Measurements from ENCODE around the gene HEATR9. TPM values are rescaled to one million over a fixed set of nuclear protein-coding genes. Genes with fewer than 3 reads are reported as not detected.

HEATR9 gene
- total and polyA plus RNA-seq, 5 experiments from 2014 or later, result 0.07 to 1.2 (median 1.2) TPM; not detected in 2

DNA sequence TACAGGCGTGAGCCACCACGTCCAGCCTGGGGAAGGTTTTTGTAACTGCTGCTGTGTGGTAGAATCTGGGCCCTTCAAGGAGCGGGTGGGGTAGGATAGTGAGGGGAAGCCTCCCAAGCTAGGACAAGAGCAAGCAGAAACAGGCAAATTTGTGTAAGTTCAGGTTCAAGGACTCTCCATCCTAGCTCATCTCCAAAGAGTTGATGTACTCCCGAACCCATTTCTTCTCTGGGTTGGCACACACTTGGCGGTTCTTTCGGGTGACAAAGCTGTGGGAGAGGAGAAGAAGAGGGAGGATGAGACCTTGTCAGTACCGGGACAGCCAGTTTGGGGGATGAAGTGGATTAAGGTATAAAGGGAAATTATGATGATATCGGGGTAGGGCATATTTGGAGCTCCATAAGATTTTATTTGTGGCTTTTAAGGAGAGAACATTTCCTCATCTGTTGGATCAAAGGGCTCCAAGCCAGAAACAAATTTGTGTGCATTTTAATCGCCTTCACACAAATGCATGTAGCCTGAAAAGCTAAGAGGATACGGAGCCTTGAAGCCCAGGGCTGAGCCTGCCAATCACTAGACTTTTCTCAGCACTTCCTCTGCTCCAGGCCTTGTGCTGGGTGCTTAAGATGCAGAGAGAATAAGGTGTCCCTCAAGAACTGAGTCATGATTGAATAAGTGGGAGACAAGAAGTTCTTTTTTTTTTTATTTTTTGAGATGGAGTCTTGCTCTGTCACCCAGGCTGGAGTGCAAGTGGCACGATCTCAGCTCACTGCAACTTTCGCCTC lies 3.7 kb upstream of the HEATR9 start:
- no peaks in the 10 kb centered on the region for H3K9me3 Mint-ChIP-seq
- DNase-seq (no peak), ATAC-seq (no peak)
- H3K27ac Mint-ChIP-seq, result peak overlapping the region in 8 of 10 donors; percentile 16 to 69 (median 56)
- H3K4me1 Mint-ChIP-seq, result peaks cover 15 to 53% (median 45%) of the 10 kb centered on the region in 4 donors
- H3K4me3 Mint-ChIP-seq, result peak overlapping the region in 1 of 10 donors; percentile 16
- POLR2A ChIA-PET, result interaction anchor here (0.7 to 1.6 kb wide), 4 partner anchors 17 to 47 kb away, joined by 3 to 4 read pairs (median 3); no protein-coding TSS in a partner anchor
- H3K36me3 Mint-ChIP-seq, result no peaks in the 10 kb centered on the region
- no peaks in the 10 kb centered on the region for H3K27me3 Mint-ChIP-seq

DNA sequence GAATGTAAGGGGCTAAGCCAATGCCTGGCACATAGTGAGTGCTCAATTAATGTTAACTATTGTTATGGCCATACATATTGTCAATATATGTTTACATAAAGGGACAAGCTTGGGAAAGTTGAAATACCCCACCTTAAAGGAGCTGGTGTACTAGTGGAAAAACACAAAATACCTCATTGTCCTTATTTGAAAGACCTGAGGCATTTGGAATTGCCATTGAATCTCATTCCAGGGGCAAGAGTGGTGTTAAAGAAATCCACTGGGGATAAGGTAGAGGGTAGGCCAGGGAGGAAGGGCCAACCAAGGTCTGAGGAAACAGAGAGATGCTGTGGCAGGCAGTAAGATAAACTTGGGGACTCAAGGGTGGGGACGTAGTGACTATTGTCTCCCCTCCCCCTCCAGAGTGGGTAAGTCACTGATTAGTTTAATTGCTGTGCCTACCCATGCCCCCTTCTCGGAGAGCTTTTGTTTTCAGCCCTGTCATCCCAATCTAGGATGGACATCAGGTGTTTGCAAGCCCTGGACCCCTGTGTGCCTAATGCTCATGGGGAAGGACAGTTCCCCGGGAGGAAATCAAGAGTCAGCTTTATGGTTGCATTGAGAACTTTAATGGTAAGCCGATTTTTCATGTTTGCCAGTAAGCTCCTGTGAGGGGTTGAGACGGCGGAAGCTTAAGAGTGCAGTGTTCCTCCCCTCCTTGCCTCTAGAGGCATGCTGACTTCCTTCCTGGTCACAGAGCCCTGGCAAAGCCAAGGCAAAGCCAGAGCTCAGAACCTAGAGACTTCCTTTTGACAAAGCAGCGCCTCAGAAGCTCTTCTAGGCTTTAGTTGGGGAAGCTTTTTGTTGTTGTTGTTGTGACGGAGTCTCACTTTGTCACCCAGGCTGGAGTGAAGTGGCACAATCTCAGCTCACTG lies 2.5 kb upstream of the HEATR9 start:
- peak overlapping the region in 4 of 10 donors; percentile 18 to 54 (median 34) for H3K4me3 Mint-ChIP-seq
- H3K4me1 Mint-ChIP-seq, result peaks cover 8 to 47% (median 39%) of the 10 kb centered on the region in 4 donors
- POLR2A ChIA-PET, result interaction anchor here (0.7 to 1.6 kb wide), 8 partner anchors 14 to 1075 kb away, joined by 3 to 4 read pairs (median 3); partner anchors contain the start of gene TAF15
- H3K27ac Mint-ChIP-seq, result peak overlapping the region in 9 of 10 donors; percentile 19 to 85 (median 65)
- H3K27me3 Mint-ChIP-seq, result no peaks in the 10 kb centered on the region
- H3K9me3 Mint-ChIP-seq, result no peaks in the 10 kb centered on the region
- no peaks in the 10 kb centered on the region for H3K36me3 Mint-ChIP-seq
- DNase-seq (peak in 8 of 10 donors; percentile 10 to 74 (median 46)), ATAC-seq (peak; percentile 98 to 99)

DNA sequence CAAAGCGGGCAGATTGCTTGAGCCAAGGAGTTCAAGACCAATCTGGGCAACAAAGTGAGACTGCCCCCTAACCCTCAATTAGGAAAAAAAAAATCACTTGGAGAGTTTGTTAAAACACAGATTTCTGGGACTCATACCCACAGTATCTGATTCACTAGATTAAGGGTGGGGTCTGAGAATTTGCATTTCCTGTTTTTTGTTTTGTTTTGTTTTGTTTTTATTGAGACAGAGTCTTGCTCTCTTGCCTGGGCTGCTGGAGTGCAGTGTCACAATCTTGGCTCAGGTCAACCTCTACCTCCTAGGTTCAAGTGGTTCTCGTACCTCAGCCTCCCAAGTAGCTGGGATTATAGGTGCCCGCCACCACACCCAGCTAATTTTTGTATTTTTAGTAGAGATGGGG lies 1.1 kb downstream of the HEATR9 start:
- Mint-ChIP-seq H3K4me3 (no peak overlapping the region), H3K36me3 (peaks cover 0 to 2% (median 0%) of the 10 kb centered on the region in 3 donors), H3K27me3 (no peaks in the 10 kb centered on the region), H3K27ac (no peak overlapping the region), H3K9me3 (no peaks in the 10 kb centered on the region), H3K4me1 (peaks cover 7 to 34% (median 31%) of the 10 kb centered on the region in 4 donors)
- DNase-seq, result no peak
- ATAC-seq, result no peak
- POLR2A ChIA-PET, result no interaction called here

DNA sequence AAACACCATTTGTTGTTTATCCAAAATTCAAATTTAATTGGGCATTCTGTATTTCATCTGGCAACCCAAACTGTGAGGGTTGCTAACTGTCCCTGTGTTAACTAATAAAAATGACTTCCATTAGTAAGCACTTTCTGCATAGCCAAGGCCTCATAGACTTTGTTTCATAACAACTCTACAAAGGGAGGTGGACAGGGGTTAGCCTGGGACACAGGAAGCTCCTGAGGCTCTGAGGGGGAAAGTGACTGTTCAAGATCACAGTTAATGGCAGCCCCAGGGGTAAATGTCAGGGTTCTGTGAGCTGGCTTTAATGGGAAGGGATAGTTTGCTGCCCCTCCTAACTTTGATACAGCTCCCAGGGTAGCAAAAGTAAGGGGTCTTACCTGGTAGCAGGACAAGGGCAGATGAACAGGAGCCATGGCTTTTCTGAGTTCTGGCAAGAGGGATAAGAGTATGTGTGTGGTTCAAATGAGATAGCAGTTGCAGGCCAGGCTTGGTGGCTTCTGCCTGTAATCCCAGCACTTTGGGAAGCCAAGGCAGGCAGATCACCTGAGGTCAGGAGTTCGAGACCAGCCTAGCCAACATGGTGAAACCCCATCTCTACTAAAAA lies 2.2 kb downstream of the HEATR9 start:
- DNase-seq, result no peak
- H3K36me3 Mint-ChIP-seq, result peaks cover 0 to 2% (median 0%) of the 10 kb centered on the region in 3 donors
- ATAC-seq, result no peak
- H3K9me3 Mint-ChIP-seq, result no peaks in the 10 kb centered on the region
- no peak overlapping the region for H3K4me3 Mint-ChIP-seq
- no peaks in the 10 kb centered on the region for H3K27me3 Mint-ChIP-seq
- H3K27ac Mint-ChIP-seq, result peak overlapping the region in 1 of 10 donors; percentile 33
- POLR2A ChIA-PET, result interaction anchor here (0.7 to 1.2 kb wide), 2 partner anchors 10 to 749 kb away, joined by 3 to 5 read pairs; no protein-coding TSS in a partner anchor
- H3K4me1 Mint-ChIP-seq, result peaks cover 7 to 27% (median 24%) of the 10 kb centered on the region in 4 donors

DNA sequence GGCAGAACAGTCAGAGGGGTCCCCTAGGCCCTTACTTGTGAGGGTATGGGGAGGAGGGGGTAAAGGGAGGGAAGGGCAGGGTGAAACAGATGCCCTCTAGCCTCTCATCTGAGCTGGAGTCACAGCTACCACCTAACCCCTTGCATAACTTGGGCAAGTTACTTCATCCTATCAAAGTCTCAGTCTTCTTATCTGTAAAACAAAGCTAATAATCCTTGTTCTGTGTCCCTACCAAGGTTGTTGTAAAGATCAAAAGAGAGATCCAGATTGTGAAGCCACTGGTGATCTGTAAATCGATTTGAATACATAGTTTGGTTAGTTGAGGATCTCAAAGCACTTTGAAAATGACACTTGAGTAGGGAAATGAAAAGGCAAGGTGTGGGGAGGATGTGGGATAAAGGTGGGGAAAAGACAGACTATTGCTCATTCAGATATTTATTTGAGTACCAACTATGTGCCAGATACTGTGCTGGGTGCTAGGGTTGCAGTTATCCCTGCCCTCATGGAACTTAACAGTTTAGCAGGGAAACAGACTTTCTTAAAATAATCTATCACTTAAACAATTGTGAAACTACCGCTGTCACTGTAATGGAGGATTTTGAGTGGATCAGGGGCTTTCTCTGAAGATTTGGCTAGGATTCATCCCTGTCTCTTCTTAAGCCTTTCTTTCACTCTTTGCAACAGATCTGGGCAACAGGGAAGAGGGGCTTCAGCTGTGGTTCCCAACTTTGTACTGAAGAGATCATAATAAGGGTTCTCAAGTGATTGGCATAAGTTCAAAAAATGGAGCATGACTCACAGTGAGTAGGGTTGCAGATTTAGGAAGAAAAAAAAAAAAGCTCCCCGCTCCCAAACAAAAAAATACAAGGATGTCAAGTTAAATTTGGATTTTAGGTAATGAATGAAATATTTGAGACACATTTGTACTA lies 3.0 kb downstream of the HEATR9 start:
- peaks cover 0 to 1% (median 0%) of the 10 kb centered on the region in 9 donors for H3K9me3 Mint-ChIP-seq
- H3K4me1 Mint-ChIP-seq, result peaks cover 4 to 19% (median 17%) of the 10 kb centered on the region in 4 donors
- ATAC-seq, result no peak
- POLR2A ChIA-PET, result interaction anchor here (1.2 kb wide), 1 partner anchor 10 kb away, joined by 3 read pairs; no protein-coding TSS in a partner anchor
- DNase-seq, result no peak
- H3K27ac Mint-ChIP-seq, result peak overlapping the region in 3 of 10 donors; percentile 1 to 50 (median 33)
- H3K36me3 Mint-ChIP-seq, result peaks cover 0 to 2% (median 0%) of the 10 kb centered on the region in 3 donors
- H3K27me3 Mint-ChIP-seq, result no peaks in the 10 kb centered on the region
- H3K4me3 Mint-ChIP-seq, result no peak overlapping the region

DNA sequence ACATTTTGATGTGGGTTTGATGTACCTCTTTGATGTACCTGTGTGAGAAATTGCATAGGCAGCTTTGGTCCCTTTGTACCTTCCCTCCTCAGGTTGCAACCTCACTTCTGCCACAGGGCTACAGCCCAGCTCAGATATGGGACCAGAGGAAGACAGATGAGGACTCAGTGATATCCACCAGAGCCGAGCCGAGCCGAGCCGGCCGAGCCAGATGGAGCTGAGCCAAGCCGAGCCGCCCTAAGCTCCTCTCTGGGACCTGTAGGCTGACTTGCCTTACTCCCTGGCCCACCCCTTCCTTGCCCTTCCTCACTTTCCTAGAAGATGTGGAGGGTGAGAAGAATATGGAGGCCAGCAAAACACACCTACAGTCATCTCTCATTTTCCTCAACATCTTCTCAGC lies 3.8 kb downstream of the HEATR9 start:
- Mint-ChIP-seq H3K4me3 (no peak overlapping the region), H3K27me3 (no peaks in the 10 kb centered on the region), H3K27ac (no peak overlapping the region), H3K4me1 (peaks cover 2 to 19% (median 16%) of the 10 kb centered on the region in 4 donors), H3K9me3 (peaks cover 0 to 1% (median 0%) of the 10 kb centered on the region in 9 donors), H3K36me3 (peaks cover 0 to 2% (median under 1%) of the 10 kb centered on the region in 3 donors)
- POLR2A ChIA-PET, result no interaction called here
- DNase-seq (no peak), ATAC-seq (peak in 1 of 2 donors; percentile 49)

DNA sequence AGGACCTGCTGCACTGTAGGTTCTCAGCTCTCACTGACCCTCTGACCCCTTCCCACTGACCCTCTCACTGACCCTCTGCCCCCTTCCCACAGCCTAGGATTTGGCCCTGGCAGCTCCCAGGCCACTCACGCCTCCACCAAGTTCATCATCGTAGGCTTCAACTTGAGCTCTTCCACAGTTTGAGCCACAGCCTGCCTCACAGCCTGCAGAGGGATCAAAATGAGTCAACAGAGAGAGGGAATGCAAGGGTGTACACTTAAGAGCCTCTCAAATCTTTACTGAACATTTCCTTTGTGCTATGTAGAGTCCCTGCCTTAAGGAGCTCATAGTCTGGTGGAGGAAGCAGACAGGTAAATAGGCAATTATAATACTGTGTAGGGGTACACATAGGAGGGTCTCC lies 12.1 kb downstream of the HEATR9 start:
- H3K4me1 Mint-ChIP-seq, result peaks cover 0 to 14% (median 6%) of the 10 kb centered on the region in 4 donors
- DNase-seq, result no peak
- POLR2A ChIA-PET, result interaction anchor here (1.4 kb wide), 1 partner anchor 15 kb away, joined by 3 read pairs; no protein-coding TSS in a partner anchor
- H3K36me3 Mint-ChIP-seq, result peaks cover 0 to 15% (median 0%) of the 10 kb centered on the region in 3 donors
- ATAC-seq, result no peak
- H3K27ac Mint-ChIP-seq, result peak overlapping the region in 6 of 10 donors; percentile 7 to 67 (median 46)
- no peaks in the 10 kb centered on the region for H3K27me3 Mint-ChIP-seq
- peaks cover 0 to 1% (median 0%) of the 10 kb centered on the region in 9 donors for H3K9me3 Mint-ChIP-seq
- H3K4me3 Mint-ChIP-seq, result no peak overlapping the region

DNA sequence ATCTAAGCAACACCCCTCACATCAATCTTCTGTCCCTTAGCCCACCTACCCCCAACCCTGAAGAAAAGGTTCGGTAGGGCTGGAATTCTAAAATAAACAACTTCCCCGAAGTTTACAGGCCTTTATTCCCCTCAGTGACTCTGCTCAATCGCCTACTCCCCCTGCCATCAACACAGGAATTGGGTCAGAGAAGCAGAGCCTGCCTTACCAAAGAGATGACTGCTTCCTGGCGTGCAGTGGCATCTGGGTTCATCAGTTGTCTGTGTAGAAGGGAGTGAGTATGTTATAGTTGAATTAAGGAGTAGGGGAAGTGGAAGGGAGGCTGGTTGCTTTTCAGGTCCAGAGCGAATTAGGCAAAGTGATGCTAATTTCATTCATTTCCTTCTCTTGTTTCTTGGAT lies 12.7 kb downstream of the HEATR9 start:
- Mint-ChIP-seq H3K9me3 (no peaks in the 10 kb centered on the region), H3K4me1 (peaks cover 0 to 18% (median 9%) of the 10 kb centered on the region in 4 donors), H3K4me3 (no peak overlapping the region), H3K36me3 (peaks cover 0 to 21% (median 0%) of the 10 kb centered on the region in 3 donors), H3K27ac (peak overlapping the region in 6 of 10 donors; percentile 0 to 66 (median 31)), H3K27me3 (no peaks in the 10 kb centered on the region)
- DNase-seq (no peak), ATAC-seq (no peak)
- POLR2A ChIA-PET, result no interaction called here

DNA sequence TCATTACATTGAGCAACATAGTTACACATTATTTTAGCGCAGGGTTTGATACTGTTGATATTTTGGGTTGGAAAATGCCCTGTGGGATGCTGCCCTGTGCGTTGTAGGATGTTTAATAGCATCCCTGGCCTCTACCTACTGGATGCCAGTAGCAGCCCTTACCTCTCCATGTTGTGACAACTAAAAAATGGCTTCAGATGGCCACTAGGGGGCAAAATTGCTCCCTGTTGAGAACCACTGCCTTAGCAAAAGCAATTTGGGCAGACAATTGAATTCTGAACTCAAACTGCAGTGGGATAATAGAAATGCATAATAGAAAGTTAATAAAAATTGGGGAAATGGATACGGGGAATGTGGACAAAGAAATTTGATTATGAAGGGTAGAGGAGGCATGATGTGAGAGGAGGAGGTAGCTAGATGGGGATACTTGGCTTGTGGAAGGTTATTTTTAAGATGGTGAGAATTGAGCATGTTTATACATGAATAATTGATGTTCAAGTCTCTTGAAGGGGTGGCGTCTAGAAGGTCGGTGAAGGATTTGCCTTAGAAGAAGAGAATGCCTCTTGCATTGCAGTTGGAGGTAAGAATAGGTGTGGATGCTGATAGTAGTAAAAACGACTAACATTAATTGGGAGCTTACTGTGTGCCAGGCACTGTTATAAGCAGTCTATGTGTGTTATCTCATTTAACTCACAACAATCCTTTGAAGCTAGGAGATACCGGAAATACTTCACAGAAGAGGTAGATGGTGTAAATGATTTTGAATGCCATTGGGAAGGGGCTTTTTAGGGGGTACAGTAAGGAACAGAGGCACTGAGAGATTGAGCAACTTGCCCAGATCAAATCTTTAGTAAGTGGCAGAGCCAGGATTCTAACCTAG lies 19.0 kb downstream of the HEATR9 start:
- H3K36me3 Mint-ChIP-seq, result peaks cover 0 to 68% (median 6%) of the 10 kb centered on the region in 3 donors
- H3K9me3 Mint-ChIP-seq, result no peaks in the 10 kb centered on the region
- H3K4me3 Mint-ChIP-seq, result peak overlapping the region in 2 of 10 donors; percentile 1 to 24
- peaks cover 9 to 23% (median 12%) of the 10 kb centered on the region in 4 donors for H3K4me1 Mint-ChIP-seq
- ATAC-seq (peak; percentile 67 to 77), DNase-seq (peak in 8 of 10 donors; percentile 42 to 75 (median 54))
- no peaks in the 10 kb centered on the region for H3K27me3 Mint-ChIP-seq
- peak overlapping the region in 6 of 10 donors; percentile 3 to 74 (median 39) for H3K27ac Mint-ChIP-seq
- POLR2A ChIA-PET, result interaction anchor here (0.6 kb wide), 1 partner anchor 11 kb away, joined by 6 read pairs; no protein-coding TSS in a partner anchor

DNA sequence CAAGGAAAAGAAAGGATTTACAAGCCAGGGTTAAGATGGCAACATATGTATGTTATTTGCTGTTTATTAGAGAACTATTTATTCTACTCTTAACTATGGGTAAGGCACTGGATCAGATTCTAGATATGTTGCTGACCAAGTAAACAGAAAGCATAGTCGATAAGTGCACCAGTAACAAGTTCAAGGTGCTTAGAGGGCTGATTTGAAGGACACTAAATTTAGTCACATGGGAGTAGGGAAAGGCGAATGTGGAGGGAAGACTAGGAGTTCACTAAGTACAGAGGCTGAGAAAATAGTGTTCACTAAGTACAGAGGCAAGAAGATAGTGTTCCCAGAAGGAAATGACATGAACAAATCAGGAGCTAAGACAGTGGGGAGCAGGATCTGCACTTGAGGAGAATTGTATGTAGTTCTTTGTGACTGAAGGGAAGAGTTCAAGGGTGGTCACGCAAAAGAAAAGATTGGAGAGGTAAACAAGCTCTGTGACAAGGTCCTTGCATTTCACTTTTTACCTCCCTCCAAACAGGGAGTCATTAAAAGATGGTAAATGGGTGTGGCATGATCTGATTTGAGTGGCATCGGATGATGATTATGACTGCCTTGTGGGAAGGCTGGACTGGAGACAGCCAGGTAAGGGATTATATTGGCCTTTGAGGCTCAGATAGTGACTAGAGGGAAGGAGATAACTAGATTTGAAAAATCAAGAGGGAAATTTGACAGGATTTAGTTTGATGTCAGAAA lies 20.9 kb downstream of the HEATR9 start:
- H3K27ac Mint-ChIP-seq, result peak overlapping the region in 8 of 10 donors; percentile 2 to 71 (median 29)
- no peak overlapping the region for H3K4me3 Mint-ChIP-seq
- H3K9me3 Mint-ChIP-seq, result no peaks in the 10 kb centered on the region
- DNase-seq (no peak), ATAC-seq (no peak)
- peaks cover 9 to 25% (median 12%) of the 10 kb centered on the region in 4 donors for H3K4me1 Mint-ChIP-seq
- no peaks in the 10 kb centered on the region for H3K27me3 Mint-ChIP-seq
- POLR2A ChIA-PET, result interaction anchor here (0.5 to 1.0 kb wide), 3 partner anchors 13 to 240 kb away, joined by 3 to 5 read pairs (median 3); no protein-coding TSS in a partner anchor
- peaks cover 0 to 80% (median 15%) of the 10 kb centered on the region in 3 donors for H3K36me3 Mint-ChIP-seq

Data from naive thymus-derived CD8-positive, alpha-beta T cell (primary cell).